BLaER1 treated with 17β-estradiol and CSF1 and Interleukin-3, amounts not matched to agents 10 nM and 100 nM (cell line): ENCODE data around the gene SNURF.
"Not testable (repeated sequence)": the region's sequence is repeated elsewhere in the genome, so short reads cannot be mapped to it uniquely, and the experiment has no call there.

ENCODE experiments used
- H3K27ac ChIP-seq, 11 experiments: shearing (Covaris generic); formaldehyde crosslinking; 2 replicates each; pipeline ENCODE4 v1.8.1; 2022
- H3K27me3 ChIP-seq, 11 experiments: shearing (Covaris generic); formaldehyde crosslinking; 2 replicates each; pipeline ENCODE4 v1.8.1; 2022
- H3K36me3 ChIP-seq, 11 experiments: shearing (Covaris generic); formaldehyde crosslinking; 2 replicates each; pipeline ENCODE4 v1.8.1; 2022
- H3K4me1 ChIP-seq, 10 experiments: shearing (Covaris generic); formaldehyde crosslinking; 2 replicates each; pipeline ENCODE4 v1.8.1; 2022
- H3K4me2 ChIP-seq, 11 experiments: shearing (Covaris generic); formaldehyde crosslinking; 2 replicates each; pipeline ENCODE4 v1.8.1; 2022
- H3K4me3 ChIP-seq, 10 experiments: shearing (Covaris generic); formaldehyde crosslinking; 2 replicates each; pipeline ENCODE4 v1.8.1; 2022
- H3K9ac ChIP-seq, 11 experiments: shearing (Covaris generic); formaldehyde crosslinking; 2 replicates each; pipeline ENCODE4 v1.8.1; 2022
- H3K9me3 ChIP-seq, 11 experiments: shearing (Covaris generic); formaldehyde crosslinking; replicated peaks in 1 of 11; 2 replicates each; pipeline ENCODE4 v1.8.1; 2022
- H4K20me1 ChIP-seq, 11 experiments: shearing (Covaris generic); formaldehyde crosslinking; 2 replicates each; pipeline ENCODE4 v1.8.1; 2022
- Cebpa-rat ChIP-seq, 11 experiments: shearing (Covaris generic); IDR thresholded peaks; 2 replicates each; pipeline ENCODE4 v1.8.1; 2022

Gene SNURF

GRCh38 chr15:24933716-24934115, 21.1 kb upstream of the SNURF start:
- Histone ChIP-seq H3K27ac (no peak overlapping the region), H4K20me1 (no peaks in the 10 kb centered on the region), H3K4me2 (no peak overlapping the region), H3K9me3 (peaks cover 0 to 4% (median 0%) of the 10 kb centered on the region in 11 experiments; a peak in 3 of 22 replicates), H3K36me3 (no peaks in the 10 kb centered on the region), H3K4me1 (no peaks in the 10 kb centered on the region), H3K4me3 (no peak overlapping the region), H3K9ac (no peak overlapping the region), H3K27me3 (no peaks in the 10 kb centered on the region)
- TF ChIP-seq Cebpa-rat (IDR thresholded peaks at IDR 0.05) = no peak

DNA sequence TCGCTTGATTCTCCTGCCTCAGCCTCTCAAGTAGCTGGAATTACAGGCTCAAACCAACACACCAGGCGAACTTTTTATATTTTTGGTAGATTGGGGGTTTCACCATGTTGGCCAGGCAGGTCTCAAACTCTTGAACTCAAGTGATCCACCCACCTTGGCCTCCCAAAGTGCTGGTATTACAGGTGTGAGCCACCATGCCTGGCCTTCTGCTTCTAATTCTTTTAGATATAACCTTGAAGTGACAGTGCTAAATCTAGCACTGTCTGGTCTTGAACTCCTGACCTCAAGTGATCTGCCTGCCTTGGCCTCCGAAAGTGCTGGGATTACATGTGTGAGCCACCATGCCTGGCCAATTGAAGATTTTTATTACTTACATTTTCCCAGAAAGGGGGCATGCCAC, 16.6 kb upstream of the SNURF start:
- H3K36me3 ChIP-seq, H3K4me3 ChIP-seq, H4K20me1 ChIP-seq, H3K27me3 ChIP-seq, H3K27ac ChIP-seq, H3K4me1 ChIP-seq, H3K4me2 ChIP-seq, H3K9ac ChIP-seq: not testable (repeated sequence)
- peaks cover 0 to 18% (median 0%) of the 10 kb centered on the region in 11 experiments; a peak in 7 of 22 replicates for H3K9me3 ChIP-seq

DNA sequence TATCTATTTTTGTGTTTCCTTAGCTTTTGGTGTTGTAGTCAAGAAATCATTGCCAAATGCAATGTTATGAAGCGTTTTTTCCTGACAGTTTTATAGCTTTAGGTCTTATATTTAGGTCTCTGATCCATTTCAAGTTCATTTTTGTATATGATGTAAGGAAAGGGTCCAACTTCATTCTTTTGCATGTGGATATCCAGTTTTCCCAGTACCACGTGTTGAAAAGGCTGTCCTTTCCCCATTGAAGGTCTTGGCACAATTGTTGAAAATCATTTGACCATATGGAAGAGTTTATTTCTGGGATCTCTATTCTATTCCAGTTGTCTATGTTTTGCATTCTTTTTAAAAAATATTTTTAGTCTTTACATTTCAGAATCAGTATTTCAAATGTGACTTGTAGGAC, 14.6 kb upstream of the SNURF start:
- Histone ChIP-seq H3K4me1 (no peaks in the 10 kb centered on the region), H3K9me3 (peaks cover 0 to 27% (median 0%) of the 10 kb centered on the region in 11 experiments; a peak in 9 of 22 replicates), H3K36me3 (no peaks in the 10 kb centered on the region), H3K27me3 (no peaks in the 10 kb centered on the region), H3K4me2 (no peak overlapping the region), H3K27ac (no peak overlapping the region), H3K4me3 (no peak overlapping the region), H3K9ac (no peak overlapping the region), H4K20me1 (no peaks in the 10 kb centered on the region)
- TF ChIP-seq Cebpa-rat (IDR thresholded peaks at IDR 0.05) = no peak

- Histone ChIP-seq H3K4me2 (no peak overlapping the region), H3K9me3 (peaks cover 0 to 52% (median 13%) of the 10 kb centered on the region in 11 experiments; a peak in 13 of 22 replicates), H3K27me3 (no peaks in the 10 kb centered on the region), H4K20me1 (no peaks in the 10 kb centered on the region), H3K4me1 (peaks cover 3 to 8% (median 7%) of the 10 kb centered on the region in 10 experiments; a peak in 15 of 20 replicates), H3K36me3 (no peaks in the 10 kb centered on the region), H3K9ac (no peak overlapping the region), H3K27ac (no peak overlapping the region), H3K4me3 (no peak overlapping the region)
- no peak for TF ChIP-seq Cebpa-rat (IDR thresholded peaks at IDR 0.05)
These were observed 11.4 kb upstream of the SNURF start for GRCh38 chr15:24943361-24943760.

DNA sequence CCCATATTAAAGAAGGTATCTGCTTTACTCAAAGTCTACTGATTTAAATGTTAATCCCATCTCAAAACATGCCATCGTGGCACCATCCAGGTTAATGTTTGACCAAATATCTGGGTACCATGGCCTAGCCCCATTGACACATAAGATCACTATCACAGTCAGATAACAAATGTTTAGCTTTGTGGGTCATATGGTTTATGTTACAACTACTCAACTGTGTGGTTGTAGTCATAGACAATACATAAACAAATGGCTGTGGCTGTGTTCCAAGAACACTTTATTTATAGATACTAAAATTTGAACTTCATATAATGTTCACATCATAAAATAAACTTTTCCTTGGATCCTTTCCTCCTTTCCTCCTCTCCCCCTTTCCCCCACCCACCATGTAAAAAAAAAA, 9.8 kb upstream of the SNURF start:
- no peak for TF ChIP-seq Cebpa-rat (IDR thresholded peaks at IDR 0.05)
- H3K4me3 ChIP-seq = no peak overlapping the region

GRCh38 chr15:24945711-24946110, 9.1 kb upstream of the SNURF start:
- H3K27ac ChIP-seq = no peak overlapping the region
- TF ChIP-seq Cebpa-rat (IDR thresholded peaks at IDR 0.05) = no peak
- no peaks in the 10 kb centered on the region for H4K20me1 ChIP-seq
- H3K36me3 ChIP-seq = no peaks in the 10 kb centered on the region
- no peaks in the 10 kb centered on the region for H3K27me3 ChIP-seq
- no peak overlapping the region for H3K9ac ChIP-seq
- peaks cover 0 to 45% (median 16%) of the 10 kb centered on the region in 11 experiments; a peak in 13 of 22 replicates for H3K9me3 ChIP-seq
- H3K4me3 ChIP-seq = no peak overlapping the region
- peak overlapping the region in 2 of 11 experiments; percentile 33 to 60; a peak in 2 of 22 replicates for H3K4me2 ChIP-seq
- peaks cover 3 to 11% (median 7%) of the 10 kb centered on the region in 10 experiments; a peak in 15 of 20 replicates for H3K4me1 ChIP-seq

More for the DNA sequence above, 9.8 kb upstream of the SNURF start:
- Histone ChIP-seq H3K4me2 (no peak overlapping the region), H3K9ac (no peak overlapping the region), H3K36me3 (no peaks in the 10 kb centered on the region), H3K4me1 (peaks cover 3 to 8% (median 7%) of the 10 kb centered on the region in 10 experiments; a peak in 15 of 20 replicates), H3K27me3 (no peaks in the 10 kb centered on the region), H3K27ac (no peak overlapping the region), H3K9me3 (peaks cover 0 to 49% (median 16%) of the 10 kb centered on the region in 11 experiments; a peak in 13 of 22 replicates), H4K20me1 (no peaks in the 10 kb centered on the region)

DNA sequence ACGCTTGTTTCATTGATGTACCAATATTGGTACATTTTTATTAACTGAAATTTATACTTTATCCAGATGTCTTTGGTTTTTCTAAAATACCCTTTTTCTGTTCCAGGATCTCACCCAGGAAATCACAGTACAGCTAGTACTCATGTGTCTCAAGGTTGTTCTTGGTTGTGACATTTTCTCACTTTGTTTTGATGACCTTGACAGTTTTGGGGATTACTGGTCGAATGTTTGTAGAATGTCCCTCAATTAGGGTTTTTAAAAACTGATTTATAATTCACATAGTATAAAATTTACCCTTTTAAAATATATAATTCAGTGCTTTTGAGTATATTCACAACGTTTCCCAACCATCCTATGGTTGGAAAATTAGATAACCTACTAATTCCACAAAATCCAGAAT, 6.3 kb upstream of the SNURF start:
- no peaks in the 10 kb centered on the region for H3K36me3 ChIP-seq
- TF ChIP-seq Cebpa-rat (IDR thresholded peaks at IDR 0.05) = no peak
- peaks cover 3 to 15% (median 10%) of the 10 kb centered on the region in 10 experiments; a peak in 15 of 20 replicates for H3K4me1 ChIP-seq
- H3K27me3 ChIP-seq = no peaks in the 10 kb centered on the region
- H3K9me3 ChIP-seq = peaks cover 0 to 32% (median 13%) of the 10 kb centered on the region in 11 experiments; a peak in 11 of 22 replicates
- no peak overlapping the region for H3K27ac ChIP-seq
- H3K4me2 ChIP-seq = no peak overlapping the region
- H3K9ac ChIP-seq = no peak overlapping the region
- H3K4me3 ChIP-seq = no peak overlapping the region
- no peaks in the 10 kb centered on the region for H4K20me1 ChIP-seq

- peak overlapping the region; percentile 68 to 84 (median 76) for H3K4me3 ChIP-seq
These were observed 739 bp downstream of the SNURF start for GRCh38 chr15:24955531-24955921.

DNA sequence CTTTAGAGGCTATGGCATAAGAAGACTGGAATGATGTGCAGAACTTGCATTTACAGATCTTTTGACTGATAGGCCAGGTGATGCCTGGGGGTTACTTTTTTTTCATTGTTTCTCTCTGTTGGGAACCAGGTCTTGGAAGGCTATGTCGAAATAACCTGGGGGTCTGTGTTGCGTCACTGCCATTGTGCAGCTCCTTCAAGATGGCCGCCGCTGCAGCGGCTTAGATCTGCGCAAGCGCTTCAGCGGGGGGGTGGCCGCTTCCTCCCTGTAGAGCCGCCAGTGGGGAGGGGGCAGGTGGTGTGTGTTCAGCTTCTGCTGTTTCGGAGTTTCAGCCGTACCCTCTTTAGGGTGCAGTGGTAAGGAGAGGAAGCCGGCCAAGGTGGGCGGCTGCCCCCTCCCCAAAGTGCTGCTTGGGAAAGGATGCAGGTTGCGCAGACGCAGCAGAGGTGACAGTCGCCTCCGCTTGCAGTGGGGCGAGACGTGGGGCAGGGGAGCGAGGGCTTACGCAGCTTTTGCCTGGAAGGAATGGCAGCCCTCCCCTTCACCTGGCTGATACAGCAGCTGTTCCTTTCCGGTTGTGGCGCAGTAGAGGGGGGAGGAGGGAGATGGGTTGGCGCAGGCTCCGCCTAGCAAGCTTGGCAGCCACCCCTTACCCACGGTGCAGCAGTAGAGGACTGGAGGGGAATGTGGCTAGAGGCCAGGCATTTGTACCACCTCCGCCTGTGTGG, 1.5 kb downstream of the SNURF start:
- Histone ChIP-seq H3K27ac (peak overlapping the region; percentile 78 to 90 (median 87)), H3K9ac (peak overlapping the region; percentile 78 to 88 (median 85)), H3K36me3 (peaks cover 0 to 27% (median 14%) of the 10 kb centered on the region in 11 experiments; a peak in 15 of 22 replicates), H4K20me1 (peaks cover 0 to 14% (median 0%) of the 10 kb centered on the region in 11 experiments; a peak in 3 of 22 replicates), H3K9me3 (peaks cover 37 to 65% (median 58%) of the 10 kb centered on the region in 11 experiments), H3K4me2 (peak overlapping the region; percentile 53 to 84 (median 73)), H3K4me1 (peaks cover 17 to 30% (median 26%) of the 10 kb centered on the region in 10 experiments), H3K27me3 (no peaks in the 10 kb centered on the region), H3K4me3 (peak overlapping the region; percentile 68 to 84 (median 76))
- TF ChIP-seq Cebpa-rat (IDR thresholded peaks at IDR 0.05) = peak in 7 of 11 experiments; percentile 18 to 85 (median 44); a peak in 9 of 22 replicates

More at GRCh38 chr15:24955531-24955921, 739 bp downstream of the SNURF start:
- H3K4me2 ChIP-seq = peak overlapping the region; percentile 33 to 73 (median 66); a peak in 17 of 22 replicates
- peak overlapping the region; percentile 78 to 88 (median 85) for H3K9ac ChIP-seq
- H3K36me3 ChIP-seq = peaks cover 0 to 20% (median 12%) of the 10 kb centered on the region in 11 experiments; a peak in 15 of 22 replicates
- no peak for TF ChIP-seq Cebpa-rat (IDR thresholded peaks at IDR 0.05)
- H3K27me3 ChIP-seq = no peaks in the 10 kb centered on the region
- peaks cover 18 to 32% (median 25%) of the 10 kb centered on the region in 10 experiments for H3K4me1 ChIP-seq
- peaks cover 0 to 14% (median 0%) of the 10 kb centered on the region in 11 experiments; a peak in 3 of 22 replicates for H4K20me1 ChIP-seq
- peak overlapping the region; percentile 78 to 90 (median 87) for H3K27ac ChIP-seq
- peaks cover 34 to 58% (median 52%) of the 10 kb centered on the region in 11 experiments for H3K9me3 ChIP-seq
